H9 (cell line): ENCODE results near the gene CELF1. TPM values are rescaled to one million over a fixed set of nuclear protein-coding genes. Genes with fewer than 3 reads are reported as not detected.

Experiments used
- DNase-seq: peaks from one replicate; pipeline ENCODE4 v3.0.0-alpha.2; 2017
- H2AFZ ChIP-seq: one replicate; pipeline ENCODE4 v1.6.1; 2013; ENCODE audit warnings: mild to moderate bottlenecking, low read length, control low read depth, moderate library complexity
- H2AK5ac ChIP-seq: 2 replicates; pipeline ENCODE4 v1.6.1; 2013; ENCODE audit warnings: low read length, control low read depth, mixed read lengths; ENCODE audit not compliant: insufficient read length
- H2BK120ac ChIP-seq: one replicate; pipeline ENCODE4 v1.6.1; 2013; ENCODE audit warnings: low read depth, mild to moderate bottlenecking, low read length, control low read depth, inconsistent platforms; ENCODE audit not compliant: poor library complexity, severe bottlenecking
- H2BK12ac ChIP-seq: 2 replicates; pipeline ENCODE4 v1.6.1; 2013; ENCODE audit warnings: low read length, control low read depth, mixed read lengths, low read depth; ENCODE audit not compliant: insufficient read length
- H2BK15ac ChIP-seq: 2 replicates; pipeline ENCODE4 v1.6.1; 2013; ENCODE audit warnings: low read depth, low read length, control low read depth
- H2BK20ac ChIP-seq: one replicate; pipeline ENCODE4 v1.6.1; 2013; ENCODE audit warnings: low read depth, mild to moderate bottlenecking, low read length, control low read depth, inconsistent platforms; ENCODE audit not compliant: poor library complexity, severe bottlenecking
- H2BK5ac ChIP-seq: 2 replicates; pipeline ENCODE4 v1.6.1; 2013; ENCODE audit warnings: low read length, control low read depth, mixed read lengths; ENCODE audit not compliant: insufficient read length
- H3K14ac ChIP-seq: 2 replicates; pipeline ENCODE4 v1.6.1; 2013; ENCODE audit warnings: low read length, control low read depth; ENCODE audit not compliant: insufficient read depth
- H3K18ac ChIP-seq: 2 replicates; pipeline ENCODE4 v1.6.1; 2013; ENCODE audit warnings: low read depth, mild to moderate bottlenecking, mixed read lengths, low read length, control low read depth; ENCODE audit not compliant: insufficient read length
- H3K23ac ChIP-seq: 2 replicates; pipeline ENCODE4 v1.6.1; 2013; ENCODE audit warnings: low read length, control low read depth, mixed read lengths, low read depth; ENCODE audit not compliant: insufficient read length
- H3K23me2 ChIP-seq: 2 replicates; pipeline ENCODE4 v1.6.1; 2013; ENCODE audit warnings: low read depth, mild to moderate bottlenecking, mixed read lengths, low read length, control low read depth; ENCODE audit not compliant: insufficient read length, poor library complexity, severe bottlenecking
- H3K27ac ChIP-seq: 2 replicates; pipeline ENCODE4 v1.5.1; 2013; ENCODE audit warnings: low read length, control low read depth, mixed read lengths, low read depth; ENCODE audit not compliant: insufficient read length
- H3K27me3 ChIP-seq: 2 replicates; pipeline ENCODE4 v1.6.1; 2013; ENCODE audit warnings: low read length, control low read depth, inconsistent platforms; ENCODE audit not compliant: insufficient read depth
- H3K4ac ChIP-seq: 2 replicates; pipeline ENCODE4 v1.6.1; 2013; ENCODE audit warnings: low read depth, mild to moderate bottlenecking, control low read depth, inconsistent platforms, low read length, moderate library complexity
- H3K4me1 ChIP-seq: 2 replicates; pipeline ENCODE4 v1.6.1; 2013; ENCODE audit warnings: low read length, control low read depth, inconsistent platforms; ENCODE audit not compliant: insufficient read depth
- H3K4me2 ChIP-seq: 2 replicates; pipeline ENCODE4 v1.6.1; 2013; ENCODE audit warnings: low read length, control low read depth, mixed read lengths; ENCODE audit not compliant: insufficient read length, insufficient read depth
- H3K56ac ChIP-seq: 2 replicates; pipeline ENCODE4 v1.6.1; 2013; ENCODE audit warnings: low read depth, mild to moderate bottlenecking, mixed read lengths, low read length, control low read depth; ENCODE audit not compliant: insufficient read length
- H3K79me1 ChIP-seq: 2 replicates; pipeline ENCODE4 v1.6.1; 2013; ENCODE audit warnings: low read depth, mild to moderate bottlenecking, moderate library complexity, low read length, control low read depth, inconsistent platforms; ENCODE audit not compliant: insufficient read depth, poor library complexity, severe bottlenecking
- H3K79me2 ChIP-seq: 2 replicates; pipeline ENCODE4 v1.6.1; 2013; ENCODE audit warnings: low read length, control low read depth, inconsistent platforms; ENCODE audit not compliant: insufficient read depth
- H3K9ac ChIP-seq: 2 replicates; pipeline ENCODE4 v1.6.1; 2013; ENCODE audit warnings: low read length, control low read depth, mixed read lengths; ENCODE audit not compliant: insufficient read length; ENCODE audit errors: extremely low read depth
- H3K9me3 ChIP-seq: one replicate; pipeline ENCODE4 v1.6.1; 2013; ENCODE audit warnings: low read depth, low read length, inconsistent platforms; ENCODE audit not compliant: control insufficient read depth
- H3T11ph ChIP-seq: one replicate; pipeline ENCODE4 v1.6.1; 2013; ENCODE audit warnings: mild to moderate bottlenecking, low read length, control low read depth, inconsistent platforms
- H4K20me1 ChIP-seq: one replicate; pipeline ENCODE4 v1.6.1; 2013; ENCODE audit not compliant: control insufficient read depth, insufficient read length, insufficient read depth
- H4K5ac ChIP-seq: 2 replicates; pipeline ENCODE4 v1.6.1; 2013; ENCODE audit warnings: low read depth, mild to moderate bottlenecking, mixed read lengths, low read length, control low read depth; ENCODE audit not compliant: insufficient read length
- H4K8ac ChIP-seq: replicated peaks from 2 replicates; pipeline ENCODE4 v1.6.1; 2013; ENCODE audit warnings: low read length, control low read depth, mixed read lengths, low read depth; ENCODE audit not compliant: insufficient read length
- H4K91ac ChIP-seq: 2 replicates; pipeline ENCODE4 v1.6.1; 2013; ENCODE audit warnings: low read depth, mild to moderate bottlenecking, moderate library complexity, mixed read lengths, low read length, control low read depth; ENCODE audit not compliant: insufficient read length
- H3K27ac Mint-ChIP-seq, 3 experiments: 2 replicates in 2 of 3; 3 replicates in 1 of 3; pipeline ENCODE4 v1.8.0; 2020 to 2021; ENCODE audit warnings: mixed read lengths in 3 of 3, mild to moderate bottlenecking in 1 of 3, moderate library complexity in 1 of 3
- H3K27me3 Mint-ChIP-seq: 2 replicates; pipeline ENCODE4 v1.8.0; 2021; ENCODE audit warnings: low read depth, mild to moderate bottlenecking, moderate library complexity, mixed read lengths
- H3K36me3 Mint-ChIP-seq, 3 experiments: 2 replicates in 2 of 3; 3 replicates in 1 of 3; pipeline ENCODE4 v1.8.0; 2020 to 2021; ENCODE audit warnings: low read depth in 3 of 3, mixed read lengths in 3 of 3; ENCODE audit not compliant: insufficient read depth in 1 of 3
- H3K4me1 Mint-ChIP-seq, 2 experiments: 2 replicates each; pipeline ENCODE4 v1.8.0; 2020; ENCODE audit warnings: mixed read lengths in 2 of 2
- H3K4me3 Mint-ChIP-seq, 2 experiments: 2 replicates in 1 of 2; 3 replicates in 1 of 2; pipeline ENCODE4 v1.8.0; 2020 to 2021; ENCODE audit warnings: mild to moderate bottlenecking in 2 of 2, mixed read lengths in 2 of 2, moderate library complexity in 1 of 2
- H3K9me3 Mint-ChIP-seq, 2 experiments: 2 replicates in 1 of 2; 3 replicates in 1 of 2; pipeline ENCODE4 v1.8.0; 2020; ENCODE audit warnings: mild to moderate bottlenecking in 2 of 2, mixed read lengths in 2 of 2, moderate library complexity in 1 of 2
- WGBS: extraction: QIAGEN DNeasy Blood & Tissue Kit; methylation state at CpG from one replicate; pipeline ENCODE4 v1.1.7; 2013; ENCODE audit warnings: missing lambda C conversion rate, low lambda C conversion rate, mixed read lengths; ENCODE audit not compliant: insufficient read length; ENCODE audit errors: extremely low coverage; 5-methylcytosine and 5-hydroxymethylcytosine counted together
- total RNA-seq: library from RNA; stranded (reverse); gene quantifications from 2 replicates; pipeline ENCODE4 v1.2.1, GENCODE V29; 2021
- TF ChIP-seq, protein P1 (sequence below): fragments of 200-600 bp; sonication (generic); conservative IDR thresholded peaks from 3 replicates; pipeline ENCODE4 v1.8.0; 2021; ENCODE audit warnings: antibody characterized with exemption, mild to moderate bottlenecking

Gene CELF1
- total RNA-seq, 1 experiment from 2014 or later: 211 TPM

GRCh38 chr11:47433157-47433556, 119.8 kb downstream of the CELF1 start:
- Histone ChIP-seq H4K8ac (no peak overlapping the region), H2BK12ac (no peak overlapping the region), H2AK5ac (no peak overlapping the region), H3K79me2 (no peaks in the 10 kb centered on the region), H4K5ac (no peak overlapping the region), H3K4ac (no peak overlapping the region), H3K23ac (no peak overlapping the region), H3K56ac (no peak overlapping the region), H2BK120ac (no peak overlapping the region), H3K9me3 (no peaks in the 10 kb centered on the region), H3K18ac (no peak overlapping the region), H3K23me2 (no peaks in the 10 kb centered on the region), H3K4me2 (no peak overlapping the region), H2BK5ac (no peak overlapping the region), H3K9ac (no peak overlapping the region), H3K14ac (no peak overlapping the region), H3T11ph (no peak overlapping the region), H4K20me1 (no peaks in the 10 kb centered on the region), H2AFZ (no peak overlapping the region), H3K27ac (no peak overlapping the region), H2BK15ac (no peak overlapping the region), H3K79me1 (no peaks in the 10 kb centered on the region), H2BK20ac (no peak overlapping the region), H3K27me3 (no peaks in the 10 kb centered on the region), H3K4me1 (no peaks in the 10 kb centered on the region), H4K91ac (no peak overlapping the region)
- DNase-seq: no peak
- no CpG with 5 or more reads among the region's 3 CpGs for WGBS
- H3K4me1 Mint-ChIP-seq: no peaks in the 10 kb centered on the region
- H3K9me3 Mint-ChIP-seq: no peaks in the 10 kb centered on the region; a peak in 1 of 5 replicates
- H3K27ac Mint-ChIP-seq: no peak overlapping the region; a peak in 1 of 7 replicates
- TF ChIP-seq, protein P1, sequence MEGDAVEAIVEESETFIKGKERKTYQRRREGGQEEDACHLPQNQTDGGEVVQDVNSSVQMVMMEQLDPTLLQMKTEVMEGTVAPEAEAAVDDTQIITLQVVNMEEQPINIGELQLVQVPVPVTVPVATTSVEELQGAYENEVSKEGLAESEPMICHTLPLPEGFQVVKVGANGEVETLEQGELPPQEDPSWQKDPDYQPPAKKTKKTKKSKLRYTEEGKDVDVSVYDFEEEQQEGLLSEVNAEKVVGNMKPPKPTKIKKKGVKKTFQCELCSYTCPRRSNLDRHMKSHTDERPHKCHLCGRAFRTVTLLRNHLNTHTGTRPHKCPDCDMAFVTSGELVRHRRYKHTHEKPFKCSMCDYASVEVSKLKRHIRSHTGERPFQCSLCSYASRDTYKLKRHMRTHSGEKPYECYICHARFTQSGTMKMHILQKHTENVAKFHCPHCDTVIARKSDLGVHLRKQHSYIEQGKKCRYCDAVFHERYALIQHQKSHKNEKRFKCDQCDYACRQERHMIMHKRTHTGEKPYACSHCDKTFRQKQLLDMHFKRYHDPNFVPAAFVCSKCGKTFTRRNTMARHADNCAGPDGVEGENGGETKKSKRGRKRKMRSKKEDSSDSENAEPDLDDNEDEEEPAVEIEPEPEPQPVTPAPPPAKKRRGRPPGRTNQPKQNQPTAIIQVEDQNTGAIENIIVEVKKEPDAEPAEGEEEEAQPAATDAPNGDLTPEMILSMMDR: no peak
- H3K36me3 Mint-ChIP-seq: no peaks in the 10 kb centered on the region; a peak in 1 of 7 replicates
- H3K27me3 Mint-ChIP-seq: no peaks in the 10 kb centered on the region; the same call in 1 of the 2 replicates
- H3K4me3 Mint-ChIP-seq: no peak overlapping the region
